WTC11 (cell line): ENCODE measurements around the gene CELSR3. TPM values are rescaled to one million over a fixed set of nuclear protein-coding genes. Genes with fewer than 3 reads are reported as not detected.

Source experiments
- ATAC-seq: fragments of 200-7000 bp; cut with Tn5 transposase; 2 replicates; pipeline ENCODE4 v1.10.0; 2021; ENCODE audit warnings: mild to moderate bottlenecking, moderate library complexity
- CTCF ChIA-PET: fragments of 300-600 bp; sonication (Branson Sonifier 250); formaldehyde crosslinking; loops from one replicate; lab custom pipeline; 2021; ENCODE audit warnings: antibody characterized with exemption; lab: Charles Lee
- POLR2A ChIA-PET: fragments of 350-600 bp; sonication (Branson Sonifier 250); formaldehyde crosslinking; loops from one replicate; lab custom pipeline; 2021; ENCODE audit warnings: antibody characterized with exemption; lab: Charles Lee
- DNase-seq: peaks from one replicate; pipeline ENCODE4 v3.0.0; 2021; ENCODE audit warnings: low spot score
- H3K27ac Mint-ChIP-seq: 2 replicates; pipeline ENCODE4 v1.8.0; 2021; ENCODE audit warnings: mixed read lengths
- H3K27me3 Mint-ChIP-seq: 2 replicates; pipeline ENCODE4 v1.8.0; 2021; ENCODE audit warnings: low read depth, mild to moderate bottlenecking, moderate library complexity, mixed read lengths
- H3K36me3 Mint-ChIP-seq: 2 replicates; pipeline ENCODE4 v1.8.0; 2021; ENCODE audit warnings: mixed read lengths
- H3K4me1 Mint-ChIP-seq: 2 replicates; pipeline ENCODE4 v1.8.0; 2022; ENCODE audit warnings: mixed read lengths
- H3K4me3 Mint-ChIP-seq: 2 replicates; pipeline ENCODE4 v1.8.0; 2021; ENCODE audit warnings: mild to moderate bottlenecking, moderate library complexity, mixed read lengths
- H3K9me3 Mint-ChIP-seq: 2 replicates; pipeline ENCODE4 v1.8.0; 2021; ENCODE audit warnings: mixed read lengths
- AFF4 ChIP-seq: sonication (generic); formaldehyde crosslinking; IDR thresholded peaks from 2 replicates; pipeline ENCODE4 v1.8.1; 2023; ENCODE audit warnings: mild to moderate bottlenecking, missing genetic modification reagents, borderline replicate concordance
- AR ChIP-seq: fragments of 250-450 bp; sonication (Bioruptor Pico); IDR thresholded peaks from 2 replicates; pipeline ENCODE4 v1.9.0; 2021; ENCODE audit warnings: mild to moderate bottlenecking
- CTCF ChIP-seq: fragments of 200-600 bp; IDR thresholded peaks from 2 replicates; pipeline ENCODE4 v1.8.0; 2022; ENCODE audit warnings: antibody characterized with exemption
- E2F5 ChIP-seq: sonication (generic); formaldehyde crosslinking; IDR thresholded peaks from 2 replicates; pipeline ENCODE4 v1.8.1; 2022; ENCODE audit warnings: mild to moderate bottlenecking, moderate library complexity, missing genetic modification reagents
- GABPB1 ChIP-seq: sonication (generic); formaldehyde crosslinking; IDR thresholded peaks from 2 replicates; pipeline ENCODE4 v1.8.1; 2023; ENCODE audit warnings: mild to moderate bottlenecking, missing genetic modification reagents
- JUN ChIP-seq: sonication (generic); formaldehyde crosslinking; IDR thresholded peaks from 2 replicates; pipeline ENCODE4 v1.8.0; 2023; ENCODE audit warnings: mild to moderate bottlenecking, missing genetic modification reagents
- MYBL2 ChIP-seq: sonication (generic); formaldehyde crosslinking; IDR thresholded peaks from 2 replicates; pipeline ENCODE4 v1.8.1; 2023; ENCODE audit warnings: mild to moderate bottlenecking, moderate library complexity, missing genetic modification reagents
- RORB ChIP-seq: fragments of 250-450 bp; sonication (Bioruptor Pico); IDR thresholded peaks from 2 replicates; pipeline ENCODE4 v1.9.0; 2021; ENCODE audit warnings: mild to moderate bottlenecking
- SMAD4 ChIP-seq: sonication (generic); formaldehyde crosslinking; IDR thresholded peaks from 2 replicates; pipeline ENCODE4 v1.8.0; 2022; ENCODE audit warnings: mild to moderate bottlenecking, missing genetic modification reagents
- STAT6 ChIP-seq: sonication (generic); formaldehyde crosslinking; conservative IDR thresholded peaks from 2 replicates; pipeline ENCODE4 v1.8.1; 2023; ENCODE audit warnings: mild to moderate bottlenecking, low read depth, missing genetic modification reagents, moderate library complexity
- TEAD1 ChIP-seq: sonication (generic); formaldehyde crosslinking; IDR thresholded peaks from 2 replicates; pipeline ENCODE4 v1.8.0; 2022; ENCODE audit warnings: mild to moderate bottlenecking, missing genetic modification reagents
- ZNF121 ChIP-seq: sonication (generic); formaldehyde crosslinking; IDR thresholded peaks from 2 replicates; pipeline ENCODE4 v1.8.0; 2023; ENCODE audit warnings: missing genetic modification reagents
- ZNF138 ChIP-seq: sonication (generic); formaldehyde crosslinking; conservative IDR thresholded peaks from 2 replicates; pipeline ENCODE4 v1.8.1; 2022; ENCODE audit warnings: mild to moderate bottlenecking, moderate library complexity, missing genetic modification reagents
- ZNF281 ChIP-seq: sonication (generic); formaldehyde crosslinking; IDR thresholded peaks from 2 replicates; pipeline ENCODE4 v1.8.0; 2023; ENCODE audit warnings: mild to moderate bottlenecking, missing genetic modification reagents
- ZNF396 ChIP-seq: fragments of 250-450 bp; sonication (Bioruptor Pico); IDR thresholded peaks from 2 replicates; pipeline ENCODE4 v1.8.0; 2021; ENCODE audit warnings: mild to moderate bottlenecking, moderate library complexity, borderline replicate concordance
- ZNF416 ChIP-seq: fragments of 250-450 bp; sonication (Bioruptor Pico); IDR thresholded peaks from 2 replicates; pipeline ENCODE4 v1.9.0; 2021; ENCODE audit warnings: mild to moderate bottlenecking, inconsistent platforms
- ZNF423 ChIP-seq: fragments of 250-450 bp; sonication (Bioruptor Pico); IDR thresholded peaks from 2 replicates; pipeline ENCODE4 v2.1.2; 2022; ENCODE audit warnings: mild to moderate bottlenecking, moderate library complexity
- total RNA-seq: library from RNA; stranded (reverse); gene quantifications from 3 replicates; pipeline ENCODE4 v1.2.3, GENCODE V29; 2021
- TF ChIP-seq, protein P1 (sequence below): sonication (generic); formaldehyde crosslinking; conservative IDR thresholded peaks from 2 replicates; pipeline ENCODE4 v1.8.1; 2022; ENCODE audit warnings: mild to moderate bottlenecking, missing genetic modification reagents

The CELSR3 gene
- total RNA-seq, 1 experiment from 2014 or later = 27.9 TPM

DNA sequence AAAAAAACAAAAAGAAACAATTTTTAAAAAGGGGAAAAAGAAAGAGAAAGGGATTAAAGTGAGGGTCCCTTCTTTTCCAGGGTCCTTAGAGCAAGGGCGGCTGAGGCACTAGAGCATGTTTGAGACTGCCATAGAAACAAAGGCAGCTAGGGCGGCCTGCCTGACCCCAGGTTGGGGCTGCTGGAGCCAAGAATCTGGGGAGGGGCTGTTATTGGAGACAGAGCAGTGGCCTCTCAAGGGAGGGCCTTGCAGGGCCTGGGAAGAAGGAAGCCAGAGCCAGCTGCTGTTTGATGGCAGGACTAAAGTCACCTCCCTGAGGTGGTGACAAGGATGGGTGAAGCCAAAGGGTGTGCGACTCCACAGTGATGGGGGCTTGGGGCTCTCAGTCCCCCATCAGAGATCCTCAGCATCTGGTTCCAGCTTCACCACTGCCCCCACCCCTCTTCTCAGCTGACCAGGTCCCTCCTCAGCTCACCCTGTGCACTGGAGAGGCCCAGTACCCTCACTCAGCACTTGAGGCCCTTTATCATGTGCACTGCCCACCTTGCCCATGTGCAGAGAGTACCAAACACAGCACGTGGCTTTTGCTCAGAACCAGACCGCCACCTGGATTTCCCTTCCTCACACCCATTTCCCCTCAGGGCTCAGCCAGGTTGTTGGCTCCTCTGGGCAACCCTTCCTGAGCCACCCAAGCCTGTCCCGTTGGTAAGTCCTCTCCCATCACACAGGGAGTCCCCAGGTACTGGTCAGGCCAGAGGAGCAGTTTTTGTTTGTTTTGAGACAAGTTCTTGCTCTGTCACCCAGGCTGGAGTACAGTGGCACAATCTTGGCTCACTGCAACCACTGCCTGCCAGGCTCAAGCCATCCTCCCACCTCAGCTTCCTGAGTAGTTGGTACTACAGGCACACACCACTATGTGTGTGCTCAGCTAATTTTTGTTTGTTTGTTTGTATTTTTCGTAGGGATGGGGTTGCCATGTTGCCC lies 42.9 kb downstream of the CELSR3 start:
- ChIA-PET CTCF (interaction anchor here (0.8 to 1.0 kb wide), 2 partner anchors 16 to 37 kb away, joined by 3 to 4 read pairs; no protein-coding TSS in a partner anchor), POLR2A (no interaction called here)
- peaks cover 26% of the 10 kb centered on the region for H3K36me3 Mint-ChIP-seq
- H3K27me3 Mint-ChIP-seq = peaks cover 7% of the 10 kb centered on the region
- H3K4me1 Mint-ChIP-seq = peaks cover 7% of the 10 kb centered on the region
- ATAC-seq (no peak), DNase-seq (no peak)
- H3K9me3 Mint-ChIP-seq = peaks cover 17% of the 10 kb centered on the region
- TF ChIP-seq ZNF121 (CRISPR knock-in tag) (no peak), ZNF423 (CRISPR knock-in tag) (no peak), AFF4 (CRISPR knock-in tag) (no peak), STAT6 (CRISPR knock-in tag) (no peak), TEAD1 (no peak), SMAD4 (CRISPR knock-in tag) (no peak), AR (CRISPR knock-in tag) (no peak), MYBL2 (CRISPR knock-in tag) (no peak), RORB (CRISPR knock-in tag) (no peak), CTCF (no peak), JUN (CRISPR knock-in tag) (no peak)
- TF ChIP-seq, protein P1, sequence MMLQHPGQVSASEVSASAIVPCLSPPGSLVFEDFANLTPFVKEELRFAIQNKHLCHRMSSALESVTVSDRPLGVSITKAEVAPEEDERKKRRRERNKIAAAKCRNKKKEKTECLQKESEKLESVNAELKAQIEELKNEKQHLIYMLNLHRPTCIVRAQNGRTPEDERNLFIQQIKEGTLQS (CRISPR knock-in tag) = no peak
- peak overlapping the region; percentile 83; the same call in 1 of the 2 replicates for H3K27ac Mint-ChIP-seq
- H3K4me3 Mint-ChIP-seq = no peak overlapping the region

DNA sequence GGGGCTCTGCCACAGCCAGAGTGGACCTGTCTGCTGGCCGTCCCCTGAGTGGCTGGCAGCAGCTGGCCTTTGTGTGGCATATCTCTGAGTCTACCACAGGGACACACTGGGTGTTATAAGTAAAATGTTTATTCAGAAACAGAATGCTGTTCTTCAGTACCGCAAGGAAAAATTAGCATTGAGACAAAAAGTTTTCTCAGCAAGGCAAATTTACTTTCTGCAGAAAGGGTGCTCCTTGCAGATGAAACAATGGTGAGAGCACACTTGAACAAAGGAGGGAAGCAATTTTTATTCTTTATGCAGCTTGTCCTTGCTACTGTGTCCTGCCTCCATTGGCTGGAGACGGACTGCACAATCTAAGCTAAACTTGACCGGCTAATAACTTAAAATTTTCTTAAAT lies 45.1 kb downstream of the CELSR3 start:
- peaks cover 25% of the 10 kb centered on the region for H3K36me3 Mint-ChIP-seq
- H3K27me3 Mint-ChIP-seq = peaks cover 7% of the 10 kb centered on the region
- DNase-seq (no peak), ATAC-seq (no peak)
- no peak overlapping the region for H3K4me3 Mint-ChIP-seq
- no peaks in the 10 kb centered on the region for H3K4me1 Mint-ChIP-seq
- H3K9me3 Mint-ChIP-seq = peaks cover 17% of the 10 kb centered on the region
- ChIA-PET CTCF (no interaction called here), POLR2A (no interaction called here)
- no peak overlapping the region for H3K27ac Mint-ChIP-seq
- TF ChIP-seq ZNF138 (CRISPR knock-in tag) (no peak), ZNF396 (CRISPR knock-in tag) (no peak), ZNF281 (CRISPR knock-in tag) (no peak), ZNF416 (CRISPR knock-in tag) (no peak), E2F5 (CRISPR knock-in tag) (no peak), GABPB1 (no peak)
